Measurements from ENCODE around the gene NCOA3.

The NCOA3 gene

DNA sequence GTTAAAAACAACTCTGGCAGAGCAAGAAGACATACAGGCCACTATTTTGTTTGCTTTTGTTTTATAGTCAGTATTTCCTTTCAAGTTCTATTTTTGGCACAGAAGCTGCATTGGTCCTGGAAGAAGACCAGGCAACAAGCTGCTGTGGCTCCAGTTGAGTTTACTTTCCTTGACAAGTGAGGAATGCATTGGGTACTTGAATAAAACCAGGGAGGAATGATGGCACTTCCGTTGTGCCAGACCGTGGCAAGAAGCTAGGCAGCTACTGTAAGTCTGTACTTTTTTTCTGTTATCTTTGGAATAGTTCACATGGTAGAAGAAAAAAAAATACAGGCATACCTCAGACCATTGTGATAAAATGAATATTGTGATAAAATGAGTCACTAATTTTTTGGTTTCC is 66.3 kb downstream of the NCOA3 start:
- DNase-seq (ENCODE audit: low read depth): peak; percentile 97
- no peak overlapping the region for H3K4me3 ChIP-seq (ENCODE audit: low read depth, low read length)
- TF ChIP-seq, protein P1, sequence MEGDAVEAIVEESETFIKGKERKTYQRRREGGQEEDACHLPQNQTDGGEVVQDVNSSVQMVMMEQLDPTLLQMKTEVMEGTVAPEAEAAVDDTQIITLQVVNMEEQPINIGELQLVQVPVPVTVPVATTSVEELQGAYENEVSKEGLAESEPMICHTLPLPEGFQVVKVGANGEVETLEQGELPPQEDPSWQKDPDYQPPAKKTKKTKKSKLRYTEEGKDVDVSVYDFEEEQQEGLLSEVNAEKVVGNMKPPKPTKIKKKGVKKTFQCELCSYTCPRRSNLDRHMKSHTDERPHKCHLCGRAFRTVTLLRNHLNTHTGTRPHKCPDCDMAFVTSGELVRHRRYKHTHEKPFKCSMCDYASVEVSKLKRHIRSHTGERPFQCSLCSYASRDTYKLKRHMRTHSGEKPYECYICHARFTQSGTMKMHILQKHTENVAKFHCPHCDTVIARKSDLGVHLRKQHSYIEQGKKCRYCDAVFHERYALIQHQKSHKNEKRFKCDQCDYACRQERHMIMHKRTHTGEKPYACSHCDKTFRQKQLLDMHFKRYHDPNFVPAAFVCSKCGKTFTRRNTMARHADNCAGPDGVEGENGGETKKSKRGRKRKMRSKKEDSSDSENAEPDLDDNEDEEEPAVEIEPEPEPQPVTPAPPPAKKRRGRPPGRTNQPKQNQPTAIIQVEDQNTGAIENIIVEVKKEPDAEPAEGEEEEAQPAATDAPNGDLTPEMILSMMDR (IDR thresholded peaks at IDR 0.05; ENCODE audit: control insufficient read depth, extremely low read depth, insufficient read depth): no peak

GRCh38 chr20:47568837-47569410 is 67.2 kb downstream of the NCOA3 start:
- H3K4me3 ChIP-seq (ENCODE audit: low read depth, low read length): no peak overlapping the region
- DNase-seq (ENCODE audit: low read depth): no peak
- TF ChIP-seq, protein P1 (IDR thresholded peaks at IDR 0.05; ENCODE audit: control insufficient read depth, extremely low read depth, insufficient read depth): no peak

- DNase-seq (ENCODE audit: low read depth): no peak
- H3K4me3 ChIP-seq (ENCODE audit: low read depth, low read length): no peak overlapping the region
- TF ChIP-seq, protein P1 (IDR thresholded peaks at IDR 0.05; ENCODE audit: control insufficient read depth, extremely low read depth, insufficient read depth): no peak
These were observed 69.7 kb downstream of the NCOA3 start for GRCh38 chr20:47571426-47571825.

DNA sequence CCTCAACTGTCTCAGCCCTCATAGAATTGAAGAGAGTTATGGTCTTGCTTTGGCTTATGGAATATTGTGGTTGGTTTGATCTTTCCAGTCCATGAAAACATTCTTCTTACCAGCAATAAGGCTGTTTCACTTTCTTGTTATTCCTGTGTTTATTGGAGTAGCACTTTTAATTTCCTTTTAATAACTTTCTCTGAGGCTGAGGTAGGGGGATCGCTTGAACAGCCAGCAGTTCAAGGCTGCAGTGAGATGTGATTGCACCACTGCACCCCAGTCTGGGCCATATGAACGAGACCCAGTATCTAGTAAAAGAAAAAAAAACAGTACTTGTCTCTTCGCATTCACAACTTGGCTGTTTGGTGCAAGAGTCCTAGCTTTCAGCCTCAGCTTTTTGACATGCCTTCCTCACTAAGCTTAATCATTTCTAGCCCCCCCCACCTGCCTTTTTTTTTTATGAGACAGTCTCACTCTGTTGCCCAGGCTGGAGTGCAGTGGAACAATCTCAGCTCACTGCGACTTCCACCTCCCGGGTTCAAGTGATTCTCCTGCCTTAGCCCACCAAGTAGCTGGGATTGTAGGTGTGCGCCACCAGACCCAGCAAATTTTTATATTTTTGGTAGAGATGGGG is 70.5 kb downstream of the NCOA3 start:
- no peak overlapping the region for H3K4me3 ChIP-seq (ENCODE audit: low read depth, low read length)
- TF ChIP-seq, protein P1 (IDR thresholded peaks at IDR 0.05; ENCODE audit: control insufficient read depth, extremely low read depth, insufficient read depth): no peak
- no peak for DNase-seq (ENCODE audit: low read depth)

- TF ChIP-seq, protein P1 (IDR thresholded peaks at IDR 0.05; ENCODE audit: control insufficient read depth, extremely low read depth, insufficient read depth): no peak
- DNase-seq (ENCODE audit: low read depth): no peak
- no peak overlapping the region for H3K4me3 ChIP-seq (ENCODE audit: low read depth, low read length)
These were observed 71.9 kb downstream of the NCOA3 start for GRCh38 chr20:47573559-47573958.

DNA sequence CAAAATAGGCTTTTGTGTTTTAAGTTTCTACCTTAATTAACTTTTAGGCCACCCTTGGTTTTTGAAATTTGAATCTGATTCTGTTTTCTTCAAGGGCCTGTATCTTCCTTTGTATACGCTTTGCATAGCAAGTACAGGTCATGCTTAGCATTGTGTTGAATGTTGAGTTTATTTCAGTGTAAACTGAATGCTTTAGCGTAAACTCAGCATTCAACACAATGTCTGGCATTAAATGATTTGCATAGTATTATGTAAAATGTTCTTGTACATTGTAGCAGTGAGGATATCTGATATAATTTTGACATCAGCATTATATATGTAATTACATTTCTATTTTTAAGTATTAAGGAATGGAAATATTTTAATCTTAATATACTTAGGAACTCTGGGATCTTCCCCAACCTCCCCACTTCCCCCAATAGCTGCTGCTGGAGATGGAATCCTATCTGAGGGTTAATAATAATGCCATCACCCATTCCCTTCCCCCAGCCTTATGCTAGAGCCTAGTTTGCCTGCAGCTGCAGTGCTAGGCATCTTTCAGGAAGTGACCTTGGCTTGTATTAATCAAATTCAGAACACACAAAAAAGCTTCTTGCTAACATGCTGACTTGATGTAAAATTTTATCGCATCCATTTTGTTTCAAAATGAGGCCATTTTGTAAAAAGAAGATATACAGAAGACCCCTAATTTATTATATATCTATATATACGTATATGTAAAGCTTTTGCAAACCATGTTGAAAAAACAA is 73.1 kb downstream of the NCOA3 start:
- no peak for DNase-seq (ENCODE audit: low read depth)
- TF ChIP-seq, protein P1 (IDR thresholded peaks at IDR 0.05; ENCODE audit: control insufficient read depth, extremely low read depth, insufficient read depth): no peak
- H3K4me3 ChIP-seq (ENCODE audit: low read depth, low read length): no peak overlapping the region
